GM19438 (cell line): Measurements from ENCODE around the gene MMP3.
"Not testable (repeated sequence)": the region's sequence is repeated elsewhere in the genome, so short reads cannot be mapped to it uniquely, and the experiment has no call there.

ENCODE experiments used
- ATAC-seq: cut with Tn5 transposase; IDR thresholded peaks from one replicate; pipeline ENCODE4 v1.9.1; 2021; ENCODE audit warnings: low read depth; ENCODE audit not compliant: unreplicated experiment

The MMP3 gene

DNA sequence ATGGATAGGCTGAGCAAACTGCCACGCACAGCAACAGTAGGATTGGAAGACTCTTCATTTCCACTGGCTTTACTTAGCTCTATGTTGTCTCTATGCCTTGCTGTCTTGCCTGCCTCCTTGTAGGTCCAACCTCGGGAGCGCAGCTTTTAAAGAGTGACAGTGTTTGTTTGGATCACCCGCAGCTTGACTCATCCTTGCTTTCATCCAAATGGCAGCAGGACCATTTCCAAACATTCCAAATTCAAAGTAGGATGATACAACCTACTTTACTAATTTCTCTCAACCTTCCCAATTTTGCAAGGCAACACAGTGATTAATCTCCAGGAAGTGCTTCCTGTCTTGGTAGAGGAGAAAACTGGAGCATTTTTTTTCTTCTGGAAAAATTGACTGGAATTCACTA is at the start of gene MMP3:
TSS of gene MMP3 (minus strand) at position 121 of the 400 bp plus-strand sequence. CDS start at position 58, 63 bp downstream.
- no peak for ATAC-seq

DNA sequence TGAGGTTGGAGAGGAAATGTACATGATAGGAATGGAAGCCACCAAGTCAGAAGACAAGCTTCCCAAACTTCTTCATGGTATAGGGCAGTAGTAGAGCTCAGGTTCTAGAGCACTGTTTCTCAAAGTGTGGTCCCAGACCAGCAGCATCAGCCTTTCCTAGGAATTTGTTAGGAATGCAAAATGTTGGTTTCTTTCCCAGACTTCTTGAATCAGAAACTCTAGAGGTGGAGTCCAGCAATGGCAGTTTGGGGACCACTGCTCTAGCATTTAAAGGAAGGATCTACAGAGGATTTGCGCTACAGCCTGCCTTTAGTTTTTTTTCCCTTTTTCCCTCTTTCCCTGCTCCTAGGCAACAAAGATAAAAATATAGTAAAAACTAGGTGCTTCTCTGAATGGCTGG is 48.3 kb upstream of the MMP3 start:
- ATAC-seq, result no peak

DNA sequence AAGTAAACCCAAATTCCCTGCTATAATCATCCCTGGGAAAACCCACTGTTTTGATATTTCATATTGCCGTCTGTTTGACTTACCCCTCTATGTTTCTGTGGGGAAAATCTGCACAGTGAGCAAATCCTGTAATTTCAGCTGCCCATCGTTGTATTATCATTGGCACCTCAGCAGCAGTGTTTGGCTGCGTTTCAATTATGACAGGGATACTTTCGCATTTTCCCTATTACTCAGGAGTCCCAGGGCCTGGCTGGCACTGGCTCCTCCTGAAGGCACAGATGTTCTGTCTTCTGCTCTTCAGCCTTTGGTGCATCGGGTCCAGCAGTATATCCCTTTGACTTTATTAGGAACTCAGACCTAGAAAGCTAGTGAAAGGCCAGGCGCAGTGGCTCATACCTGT is 43.6 kb upstream of the MMP3 start:
- ATAC-seq, result no peak

DNA sequence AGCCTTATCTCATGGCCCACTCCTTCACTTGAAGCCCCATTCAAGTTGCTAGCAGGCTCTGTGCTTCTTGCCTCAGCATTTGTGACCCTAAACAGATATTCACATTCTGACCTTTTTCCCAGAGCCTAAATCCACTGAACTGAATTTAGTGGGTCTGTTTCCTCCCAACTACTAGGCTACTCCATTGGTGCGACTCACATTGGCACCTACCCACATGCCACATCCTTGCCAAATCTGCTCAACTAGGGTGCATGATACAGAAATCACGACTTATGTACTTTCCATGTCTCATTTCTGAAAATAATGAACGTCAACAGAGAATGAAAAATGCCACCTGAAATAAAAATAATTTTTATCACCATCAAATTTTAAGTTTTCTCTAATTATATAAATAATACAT is 39.7 kb upstream of the MMP3 start:
- no peak for ATAC-seq

DNA sequence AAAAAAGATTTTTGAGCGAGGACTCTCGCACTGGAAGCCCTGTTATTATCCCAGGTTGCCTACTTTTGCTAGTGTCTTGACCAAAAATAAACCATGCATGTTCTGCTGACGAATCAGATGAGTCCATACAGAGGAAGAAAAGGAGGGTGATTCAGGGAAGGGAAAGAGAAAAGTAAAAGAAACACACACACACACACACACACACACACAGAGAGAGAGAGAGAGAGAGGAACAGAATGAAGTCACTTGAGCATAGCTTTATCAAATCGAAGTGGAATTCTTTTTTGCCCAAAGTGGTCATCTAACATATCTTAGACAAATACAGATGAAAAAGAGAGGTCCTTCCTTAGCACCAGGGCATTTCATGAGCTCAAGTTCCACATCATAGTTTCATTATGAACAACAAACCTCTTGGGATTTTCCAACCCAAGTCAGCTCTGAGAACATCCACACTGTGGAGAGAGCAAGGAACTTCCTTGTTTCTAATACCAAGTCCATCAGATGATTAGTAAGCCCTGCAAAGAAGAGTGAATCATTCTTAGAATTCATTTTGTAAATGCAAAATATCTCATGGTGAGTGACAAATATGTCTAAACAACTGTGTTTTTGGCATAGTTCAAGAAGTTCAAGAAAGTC is 39.1 kb upstream of the MMP3 start:
- no peak for ATAC-seq

DNA sequence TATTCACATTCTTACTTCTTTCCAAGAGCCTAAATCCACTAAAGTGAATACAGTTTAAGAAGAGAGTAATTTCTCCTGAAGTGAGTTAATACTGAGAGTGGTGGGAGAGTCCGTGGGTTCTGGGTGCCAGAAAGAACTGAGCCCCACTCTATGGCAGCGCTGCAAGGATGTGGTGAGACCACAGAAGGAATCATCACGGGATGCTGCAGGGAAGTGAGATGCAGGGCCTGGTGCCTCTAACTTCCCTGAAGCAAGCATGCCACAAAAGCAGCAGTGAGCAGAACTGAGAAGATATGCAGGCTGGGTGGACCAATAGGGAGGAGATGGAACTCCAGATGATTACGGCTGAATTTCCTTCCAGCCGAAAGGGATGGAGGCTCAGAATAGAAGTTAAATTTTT is 36.4 kb upstream of the MMP3 start:
- no peak for ATAC-seq

DNA sequence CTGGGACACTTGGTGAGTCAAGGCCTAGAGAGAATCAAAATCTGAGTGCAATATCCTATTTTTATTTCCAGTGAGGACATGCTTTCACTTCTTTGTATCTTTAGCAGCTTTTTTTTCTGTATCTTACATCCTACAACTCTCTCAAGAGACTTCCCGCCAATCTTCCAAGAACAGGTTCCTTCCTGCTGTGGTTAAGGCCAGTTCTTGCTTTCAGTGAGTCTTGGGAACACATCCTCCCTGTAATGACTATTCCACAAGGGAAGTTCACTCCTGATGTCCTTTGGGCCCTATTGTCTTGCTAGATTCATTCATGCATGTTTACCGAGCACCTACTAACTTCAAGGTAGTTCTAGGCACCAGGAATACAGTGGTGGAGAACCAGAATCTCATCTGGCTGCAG is 35.2 kb upstream of the MMP3 start:
- ATAC-seq, result no peak

DNA sequence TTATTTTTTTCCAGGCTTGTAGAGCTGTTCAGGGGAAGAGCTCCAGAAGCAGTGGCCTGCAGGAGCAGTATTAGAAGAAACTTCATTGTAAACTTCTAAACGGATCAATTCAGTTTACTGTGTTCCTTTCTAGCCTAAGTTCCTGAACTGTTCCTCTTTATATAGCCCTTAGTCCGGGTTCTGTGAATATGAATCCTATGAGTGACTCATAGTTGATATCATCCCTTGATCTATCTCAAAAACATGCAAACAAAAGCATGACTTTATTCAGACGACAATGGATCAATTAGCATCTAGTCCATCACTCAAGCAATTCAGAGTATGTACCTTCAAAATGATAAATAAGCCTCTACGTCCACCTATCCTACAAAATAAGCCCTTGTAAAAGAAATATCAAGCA is 31.4 kb upstream of the MMP3 start, which contains the start of gene MMP12:
TSS of gene MMP12 (minus strand) at position 131 of the 400 bp plus-strand sequence. CDS start at position 86, 45 bp downstream.
- ATAC-seq, result no peak

DNA sequence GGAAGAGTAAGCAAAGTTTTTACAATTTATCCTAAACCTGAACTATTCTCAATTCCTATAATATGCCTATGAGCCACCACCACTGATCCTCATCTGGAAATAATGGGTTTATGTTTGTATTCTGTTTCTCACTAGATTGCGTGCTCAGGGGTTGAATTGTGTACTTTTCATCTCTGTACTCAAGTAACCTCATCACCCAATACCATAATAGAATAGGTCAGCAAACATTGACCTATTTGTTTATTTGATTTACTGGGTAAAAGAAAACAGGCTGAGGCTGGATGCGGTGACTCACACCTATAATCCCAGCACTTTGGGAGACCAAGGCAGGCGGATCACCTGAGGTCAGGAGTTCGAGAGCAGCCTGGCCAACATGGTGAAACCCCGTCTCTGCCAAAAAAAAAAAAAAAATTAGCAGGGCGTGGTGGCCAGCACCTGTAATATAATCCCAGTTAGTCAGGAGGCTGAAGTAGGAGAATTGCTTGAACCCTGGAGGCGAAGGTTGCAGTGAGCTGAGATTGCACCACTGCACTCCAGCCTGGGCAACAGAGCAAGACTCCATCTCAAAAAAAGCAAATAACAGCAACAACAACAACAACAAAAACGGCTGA is 26.1 kb upstream of the MMP3 start:
- ATAC-seq, result not testable (repeated sequence)

DNA sequence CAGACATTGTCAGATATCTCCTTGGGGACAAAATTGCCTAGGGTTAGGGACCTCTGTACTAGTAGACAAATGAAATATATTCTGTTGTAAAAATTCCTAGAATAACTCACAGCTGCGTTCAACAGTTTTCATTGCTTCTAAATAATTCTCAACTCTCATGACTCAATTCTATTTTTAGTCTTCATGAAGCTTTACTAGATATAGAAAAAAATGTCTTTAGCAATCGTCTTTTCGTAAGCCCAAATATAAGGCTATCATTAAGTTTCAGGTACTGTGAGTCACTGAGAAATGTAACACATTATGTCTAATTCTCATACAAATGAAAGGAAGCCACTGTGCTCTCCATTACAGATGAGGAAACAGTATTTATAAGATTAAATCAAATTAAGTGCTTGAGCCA is 24.9 kb upstream of the MMP3 start:
- ATAC-seq, result no peak

DNA sequence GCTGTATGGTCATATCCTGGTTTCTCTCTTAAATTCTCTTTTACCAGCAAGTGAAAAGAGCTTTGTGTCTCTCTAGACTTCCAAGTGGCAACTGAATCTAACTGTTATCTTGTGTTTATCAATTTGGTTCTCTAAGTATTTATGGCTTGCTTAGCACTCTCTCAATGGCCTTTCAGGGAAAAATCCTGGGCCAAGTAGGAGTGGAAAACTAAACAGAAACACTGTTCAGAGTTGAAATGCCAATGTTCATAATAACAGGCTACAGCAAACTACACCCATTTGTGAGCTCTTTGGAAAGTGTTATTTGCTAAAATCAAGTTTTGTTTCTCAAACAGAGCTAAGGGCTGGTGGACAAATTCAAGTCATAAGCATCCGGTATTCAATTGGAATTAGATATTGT is 21.3 kb upstream of the MMP3 start:
- ATAC-seq, result no peak

DNA sequence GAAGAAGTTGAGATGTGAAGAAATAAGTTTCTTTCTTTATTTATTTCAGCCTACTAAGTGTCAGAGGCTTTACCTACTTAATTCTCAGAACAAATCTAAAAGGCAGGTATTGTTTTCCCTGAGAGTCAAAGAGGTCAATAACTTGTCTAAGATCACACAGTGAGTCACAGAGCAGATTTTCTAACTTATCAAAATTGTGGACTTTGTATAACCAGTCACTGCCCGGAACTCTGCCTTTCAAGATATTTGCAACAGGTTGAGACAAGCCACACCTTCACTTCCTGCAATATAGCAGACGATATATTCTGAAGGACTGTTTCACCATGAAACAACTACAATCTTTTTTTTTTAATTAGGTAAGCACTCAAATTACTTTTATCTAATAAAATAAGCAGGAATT is 10.5 kb upstream of the MMP3 start:
- ATAC-seq, result no peak

DNA sequence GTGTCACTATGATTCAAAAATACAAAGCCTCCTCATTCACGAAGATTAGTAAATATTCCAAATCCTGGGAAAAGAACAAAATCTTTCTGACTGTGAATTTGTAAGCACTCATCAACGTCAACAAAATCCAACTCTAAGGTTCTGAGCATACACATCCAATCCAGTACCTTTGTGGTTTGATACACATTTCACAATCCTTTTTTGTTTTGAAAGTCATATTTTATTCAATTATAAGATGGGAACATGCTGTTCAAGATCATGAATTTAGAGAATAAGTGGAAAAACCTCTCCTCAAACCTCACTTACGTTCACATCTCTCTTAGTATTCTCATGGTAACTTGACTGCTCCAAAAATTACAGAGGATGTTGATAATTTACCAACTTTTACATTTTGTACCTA is 9.6 kb upstream of the MMP3 start:
- no peak for ATAC-seq

DNA sequence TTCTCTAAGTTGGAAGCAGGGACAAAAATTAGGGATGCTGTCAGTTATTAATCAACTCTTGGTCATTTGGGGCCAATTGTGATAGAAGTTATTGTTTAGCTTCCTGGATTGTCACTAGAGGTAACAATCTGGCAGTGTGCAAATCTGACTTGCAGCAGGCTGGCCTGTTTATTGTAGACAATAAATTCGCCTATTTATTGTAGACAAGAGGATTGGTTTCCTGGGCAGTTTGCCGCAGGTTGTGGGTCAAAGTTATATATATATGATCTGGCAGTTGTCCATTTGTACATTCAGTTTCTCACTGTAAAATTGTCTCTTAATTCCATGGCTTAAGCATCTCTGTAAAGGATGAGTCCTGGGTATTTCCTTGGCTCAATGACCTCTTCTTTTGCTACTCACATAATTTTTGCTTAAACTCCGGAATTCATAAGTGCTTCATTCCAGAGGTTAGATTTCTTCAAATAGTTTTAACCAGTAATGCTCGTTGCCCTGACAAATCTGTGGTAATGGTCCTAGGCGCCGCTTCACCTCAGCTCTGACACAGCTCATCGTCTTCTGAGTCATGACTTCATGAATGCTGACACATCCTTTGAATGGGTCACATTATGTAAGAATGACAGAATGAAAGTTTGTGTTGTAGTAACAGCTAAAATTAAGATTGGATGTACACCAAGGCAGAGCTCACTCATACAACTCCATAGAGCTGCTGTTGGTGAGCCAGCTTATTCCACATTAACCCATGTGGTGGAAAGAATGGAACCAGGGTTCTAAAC is 7.8 kb upstream of the MMP3 start:
- ATAC-seq, result no peak

DNA sequence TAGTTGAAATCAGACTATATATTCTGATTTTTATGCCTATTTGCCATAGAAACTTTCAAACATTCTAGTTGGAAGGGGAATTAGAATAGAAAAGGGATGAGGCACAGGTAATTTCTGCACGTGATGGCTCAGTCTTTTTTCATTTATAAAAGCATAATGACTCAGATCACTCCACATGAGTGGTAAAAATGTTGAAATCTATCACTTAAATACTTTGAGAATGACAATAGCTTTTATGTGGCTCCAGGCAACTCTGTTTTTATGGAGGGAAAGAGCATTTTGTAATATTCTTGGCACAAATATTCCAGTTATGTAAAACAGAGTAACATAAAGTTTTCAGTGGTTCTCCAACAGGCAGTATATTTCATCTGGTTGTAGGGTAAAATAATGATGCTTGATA is 5.9 kb upstream of the MMP3 start:
- ATAC-seq, result no peak

DNA sequence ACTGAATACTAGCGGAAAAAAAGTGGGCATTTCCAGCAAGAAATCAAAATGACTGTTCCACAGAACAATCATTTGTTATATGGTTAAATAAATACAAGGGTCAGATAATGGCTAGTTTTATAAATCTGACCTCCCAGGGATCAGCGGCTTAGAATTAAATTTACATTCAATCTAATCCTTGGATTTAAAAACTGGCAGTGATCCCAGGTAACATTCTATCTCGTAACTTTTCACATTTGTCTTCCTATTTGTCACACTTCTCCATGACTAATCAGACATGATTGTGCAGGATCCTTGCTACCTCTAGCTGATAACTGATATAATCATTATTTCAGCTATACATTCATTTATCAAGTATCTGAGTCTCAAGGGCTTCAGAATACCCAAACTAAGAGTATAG is 2.9 kb upstream of the MMP3 start:
- no peak for ATAC-seq

DNA sequence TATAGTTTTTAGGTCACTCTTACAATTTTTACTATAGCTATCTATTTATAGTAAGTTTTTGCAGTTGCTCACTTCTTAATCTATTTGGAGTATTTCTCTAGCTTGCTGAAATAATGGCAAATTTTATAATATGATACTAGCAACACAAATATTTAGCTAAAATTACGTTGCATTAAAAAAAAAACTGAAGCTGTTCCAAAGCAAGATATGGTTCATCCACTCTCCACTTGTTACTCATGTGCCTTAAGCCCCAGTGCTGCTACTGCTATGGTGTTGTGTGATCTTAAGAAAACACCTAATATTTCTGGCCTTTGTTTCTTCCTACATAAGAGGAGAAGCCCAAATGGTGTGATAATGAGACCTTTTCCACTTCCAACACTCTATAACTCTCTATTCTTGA is 479 bp downstream of the MMP3 start:
- no peak for ATAC-seq

DNA sequence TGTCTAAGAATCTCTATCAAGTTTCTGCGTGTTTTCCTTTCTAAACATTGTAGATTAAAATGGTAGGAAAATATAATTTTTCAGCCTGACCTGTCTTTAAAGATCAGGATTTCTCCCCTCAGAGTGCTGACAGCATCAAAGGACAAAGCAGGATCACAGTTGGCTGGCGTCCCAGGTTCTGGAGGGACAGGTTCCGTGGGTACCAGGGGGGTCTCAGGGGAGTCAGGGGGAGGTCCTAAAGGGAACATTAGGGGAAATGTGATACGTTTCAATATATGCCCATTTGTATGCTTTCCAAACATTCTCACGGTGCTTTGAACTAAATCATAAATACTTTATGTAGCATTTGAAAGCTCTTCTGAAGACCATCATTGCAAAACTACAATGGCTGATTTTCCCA is 3.4 kb downstream of the MMP3 start:
- no peak for ATAC-seq

DNA sequence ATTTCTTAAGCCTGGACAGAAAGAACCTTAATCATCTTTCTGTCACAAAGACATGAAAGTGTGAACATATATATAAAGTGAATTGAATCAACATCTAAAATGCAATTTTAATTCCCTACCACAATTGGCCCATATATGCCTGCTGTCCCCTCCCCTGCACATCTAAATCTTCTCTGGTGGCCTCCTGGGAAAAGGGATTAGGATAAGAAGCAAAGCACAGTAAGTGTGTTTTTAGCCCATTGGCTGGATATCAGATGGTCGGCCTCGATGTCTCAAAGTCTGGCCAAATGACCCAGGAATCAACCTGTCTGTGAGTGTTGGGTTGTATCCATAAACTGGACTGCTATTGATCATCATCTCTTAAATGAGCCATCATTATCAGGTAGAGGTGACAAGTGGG is 5.8 kb downstream of the MMP3 start:
- no peak for ATAC-seq

DNA sequence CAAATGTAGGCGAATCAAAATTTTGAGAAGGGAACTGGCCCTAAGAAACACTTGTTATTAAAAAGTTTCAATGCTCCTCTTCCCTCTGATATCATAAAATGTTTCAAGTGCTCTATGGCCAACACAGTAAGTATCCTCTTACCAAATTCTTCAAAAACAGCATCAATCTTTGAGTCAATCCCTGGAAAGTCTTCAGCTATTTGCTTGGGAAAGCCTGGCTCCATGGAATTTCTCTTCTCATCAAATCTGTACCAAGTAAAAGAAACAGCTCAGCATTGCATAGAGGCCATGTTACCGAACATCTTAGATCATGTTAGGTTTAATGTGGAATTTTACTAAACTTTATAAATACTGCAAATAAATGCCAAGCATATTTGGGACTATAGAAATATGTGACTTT is 6.3 kb downstream of the MMP3 start:
- no peak for ATAC-seq

DNA sequence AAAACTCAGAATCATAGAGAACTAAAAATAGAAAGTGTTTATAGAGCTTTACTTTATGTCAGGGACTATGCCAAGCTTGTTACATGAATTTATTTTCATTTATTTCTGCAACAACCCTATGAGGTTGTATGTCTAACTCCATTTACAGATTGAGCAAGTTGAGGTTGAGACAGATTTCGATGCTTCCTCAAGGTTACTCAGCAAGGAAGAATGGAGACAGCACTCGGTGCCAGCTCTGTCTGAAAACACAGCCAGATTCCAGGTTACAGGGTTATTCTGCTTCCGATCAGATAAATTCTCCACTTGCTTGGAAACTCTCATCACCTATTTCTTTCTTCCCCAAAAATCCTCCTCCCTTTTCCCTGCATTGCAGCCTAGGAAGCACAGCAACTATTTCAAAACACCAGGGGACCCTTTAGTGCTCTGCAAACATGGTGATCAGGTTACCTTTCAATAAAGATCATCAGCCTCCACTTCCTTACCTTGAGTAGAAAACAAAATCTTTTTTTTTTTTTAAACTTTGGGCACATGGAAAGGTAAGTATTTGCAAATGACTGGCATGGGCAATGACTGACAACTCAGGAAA is 7.0 kb downstream of the MMP3 start:
- ATAC-seq, result no peak

DNA sequence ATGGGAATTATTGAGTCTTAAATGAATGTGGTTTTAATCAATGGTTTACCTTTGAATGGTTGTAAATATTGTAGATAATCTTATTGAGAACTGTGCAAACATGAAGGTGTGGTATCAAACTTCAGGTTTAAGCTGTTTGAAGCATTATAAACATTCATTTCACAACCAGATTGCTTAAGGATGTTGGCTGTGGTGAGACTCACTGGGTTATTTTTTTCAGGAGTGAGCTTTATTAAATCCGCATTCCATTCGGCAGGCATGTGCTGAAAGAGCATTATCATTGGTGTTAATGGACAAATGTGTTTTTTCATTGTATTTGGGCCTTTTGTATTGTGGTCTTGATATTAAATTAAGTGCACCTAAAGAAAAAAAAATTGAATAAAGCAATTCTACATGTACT is 9.7 kb downstream of the MMP3 start:
- no peak for ATAC-seq
